ACHN (cell line): Measurements from ENCODE around the gene UROD.

Experiments
- DNase-seq: peaks from one replicate; pipeline ENCODE4 v3.0.0-alpha.2; 2015
- in situ Hi-C: cut with HindIII; loops from 2 replicates; pipeline ENCODE4 v1.10.0; 2017; ENCODE audit warnings: low sequenced_read_pairs, low pct_ligation_motif_present, low pct_unique_long_range_greater_than_20kb

Gene UROD

GRCh38 chr1:45005761-45006160, 6.3 kb upstream of the UROD start:
- DNase-seq: no peak
- in situ Hi-C loops: no loop called here

DNA sequence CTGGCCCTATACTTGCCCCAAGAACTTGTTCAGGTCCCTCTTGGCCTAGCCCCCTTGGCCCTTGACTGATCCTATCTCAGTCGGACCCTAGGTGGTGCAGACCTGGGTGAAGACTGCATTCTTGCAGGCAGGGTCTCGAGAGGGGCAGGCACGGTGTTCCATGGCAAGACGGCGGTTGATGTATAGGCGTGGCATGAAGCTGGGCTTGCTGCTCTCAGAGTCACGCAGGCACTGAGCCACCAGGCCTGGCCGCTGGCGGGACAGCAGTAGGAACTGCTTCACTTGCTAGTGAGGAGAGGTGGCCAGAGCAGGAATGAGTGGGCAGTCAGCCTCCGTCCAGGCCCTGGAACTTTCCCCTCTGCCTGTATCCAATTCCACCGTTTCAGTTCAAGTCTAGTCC, 4.7 kb upstream of the UROD start:
- no peak for DNase-seq
- in situ Hi-C loops: no loop called here

- in situ Hi-C loops: no loop called here
- no peak for DNase-seq
These were observed 4.0 kb upstream of the UROD start for GRCh38 chr1:45008076-45008475.

DNA sequence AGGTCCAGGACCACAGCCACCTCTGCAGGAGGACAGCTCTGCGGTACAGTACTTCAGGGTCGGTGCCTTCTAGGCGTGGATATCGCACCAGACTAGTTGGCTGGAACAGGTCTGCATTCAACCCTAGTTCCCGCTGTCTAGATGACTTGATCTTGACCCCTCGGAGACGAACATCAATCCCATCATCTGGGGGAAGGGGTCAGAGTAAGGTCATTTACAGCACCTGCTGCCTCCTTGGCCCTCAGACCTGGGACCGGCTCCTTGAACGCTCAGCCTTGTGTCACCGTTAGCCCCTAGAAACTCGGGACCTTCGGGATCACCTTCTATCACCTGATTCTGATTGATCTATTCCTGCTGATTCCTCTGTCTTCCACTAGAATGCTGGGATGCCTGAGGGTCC, 3.5 kb upstream of the UROD start:
- no peak for DNase-seq
- in situ Hi-C loops: no loop called here

- no peak for DNase-seq
These were observed 2.7 kb upstream of the UROD start for GRCh38 chr1:45009296-45009865.

GRCh38 chr1:45009956-45010854, 1.8 kb upstream of the UROD start:
- DNase-seq: peak; percentile 5
- in situ Hi-C loops: no loop called here

More at GRCh38 chr1:45009296-45009865, 2.7 kb upstream of the UROD start:
- in situ Hi-C loops: no loop called here

DNA sequence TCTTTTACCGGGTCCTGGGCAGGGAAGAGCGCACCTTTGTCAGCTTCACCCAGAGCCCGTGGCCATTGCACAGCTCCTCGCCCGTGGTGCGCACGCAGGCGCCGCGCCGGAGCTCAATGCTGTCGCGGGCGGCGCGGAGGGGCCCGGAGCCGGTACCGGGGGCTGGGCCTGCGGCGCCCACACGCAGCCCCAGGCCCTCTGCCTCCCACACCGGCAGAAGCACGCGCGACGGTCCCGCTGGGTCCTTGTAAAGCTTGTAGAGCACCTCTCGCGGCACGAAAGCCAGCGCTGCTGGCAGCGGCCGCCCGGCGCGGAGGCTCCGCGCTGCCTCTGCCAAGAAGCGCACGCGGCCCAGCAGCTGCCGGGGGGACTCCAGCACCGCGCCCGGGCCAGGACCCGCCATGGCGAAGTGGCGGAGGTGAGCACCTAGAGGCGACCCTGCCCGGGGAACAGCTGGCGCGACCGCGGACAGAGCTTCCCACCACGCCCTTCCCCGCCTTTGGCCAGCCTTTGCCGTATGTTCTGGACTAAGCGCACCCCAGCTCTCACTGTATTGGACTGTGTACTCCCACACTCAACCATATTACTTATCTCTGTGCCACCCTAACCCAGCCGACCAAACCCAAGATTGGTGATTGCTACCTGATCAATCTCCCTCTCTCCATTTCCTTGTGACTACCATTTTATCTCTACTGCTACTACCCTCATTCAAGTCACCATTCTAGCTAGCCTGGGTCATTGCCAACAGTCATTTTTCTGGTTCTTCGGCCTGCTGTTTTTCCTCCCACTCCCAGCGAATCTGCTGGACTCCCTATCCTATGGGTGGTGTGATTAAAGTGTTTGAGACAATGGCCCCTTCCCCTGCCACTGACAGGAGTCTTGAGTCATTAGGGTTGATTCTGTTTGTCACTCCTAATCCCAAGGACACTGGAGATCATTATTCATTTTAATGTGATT, 921 bp upstream of the UROD start, which contains the start of gene HECTD3:
TSS of gene HECTD3 (minus strand) at position 470 of the 957 bp plus-strand sequence. CDS start at position 403, 67 bp downstream.
- peak; percentile 68 for DNase-seq
- in situ Hi-C loops: no loop called here

- in situ Hi-C loops: no loop called here
These were observed 705 bp downstream of the UROD start for GRCh38 chr1:45012639-45013278.

GRCh38 chr1:45013551-45014209, 1.6 kb downstream of the UROD start:
- in situ Hi-C loops: no loop called here

More at GRCh38 chr1:45012639-45013278, 705 bp downstream of the UROD start:
- DNase-seq: peak; percentile 56

GRCh38 chr1:45014321-45015028, 2.4 kb downstream of the UROD start:
- in situ Hi-C loops: no loop called here
- peak; percentile 70 for DNase-seq

More at GRCh38 chr1:45013551-45014209, 1.6 kb downstream of the UROD start:
- DNase-seq: no peak

DNA sequence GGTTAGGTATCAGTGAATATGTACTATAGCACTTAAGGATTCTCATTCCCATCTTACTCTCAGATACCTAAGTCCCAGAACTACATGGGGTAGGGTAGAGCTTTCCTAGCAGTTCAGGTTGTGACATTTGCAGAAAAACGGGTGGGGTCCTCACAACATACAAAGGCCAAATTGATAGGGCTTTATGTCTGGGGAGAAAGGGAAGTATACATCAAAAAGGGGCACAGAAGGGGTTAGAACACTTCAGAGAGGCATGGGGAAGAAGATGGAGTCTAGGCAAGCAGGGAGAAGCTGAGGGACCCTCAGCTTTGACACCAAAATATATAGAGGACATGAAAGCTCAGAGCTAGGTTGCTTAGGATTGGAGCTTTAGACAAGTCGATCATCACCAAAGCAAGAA, 3.6 kb downstream of the UROD start:
- in situ Hi-C loops: no loop called here
- DNase-seq: no peak

DNA sequence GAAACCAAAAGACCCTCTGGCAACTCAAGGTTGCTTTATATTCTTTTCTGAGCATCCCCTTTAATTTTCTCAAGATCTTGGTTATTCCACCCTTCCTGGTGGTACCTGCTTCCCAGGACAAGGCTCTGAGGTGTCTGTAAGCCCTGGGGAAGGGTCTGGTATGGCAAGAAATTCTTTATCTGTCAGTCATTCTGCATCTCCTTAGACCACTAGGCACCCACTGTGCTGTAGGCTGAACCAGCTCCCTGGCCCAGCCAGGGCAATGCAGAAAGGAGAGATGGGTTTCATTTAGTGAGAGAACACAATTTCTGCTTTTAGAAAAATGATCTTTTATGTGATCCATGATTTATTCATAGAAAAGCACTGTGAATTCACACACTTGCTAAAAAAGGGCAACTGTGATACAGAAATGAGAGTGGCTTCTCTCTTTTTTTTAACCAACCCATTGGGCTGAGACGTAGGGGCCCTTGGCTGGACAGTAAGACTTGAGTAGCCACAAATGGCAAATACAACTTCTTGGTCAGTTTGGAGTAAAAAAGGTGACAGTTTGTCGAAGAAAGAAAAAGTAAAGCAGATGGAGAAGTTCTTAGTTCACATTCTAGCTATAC, 4.1 kb downstream of the UROD start:
- DNase-seq: no peak
- in situ Hi-C loops: no loop called here

DNA sequence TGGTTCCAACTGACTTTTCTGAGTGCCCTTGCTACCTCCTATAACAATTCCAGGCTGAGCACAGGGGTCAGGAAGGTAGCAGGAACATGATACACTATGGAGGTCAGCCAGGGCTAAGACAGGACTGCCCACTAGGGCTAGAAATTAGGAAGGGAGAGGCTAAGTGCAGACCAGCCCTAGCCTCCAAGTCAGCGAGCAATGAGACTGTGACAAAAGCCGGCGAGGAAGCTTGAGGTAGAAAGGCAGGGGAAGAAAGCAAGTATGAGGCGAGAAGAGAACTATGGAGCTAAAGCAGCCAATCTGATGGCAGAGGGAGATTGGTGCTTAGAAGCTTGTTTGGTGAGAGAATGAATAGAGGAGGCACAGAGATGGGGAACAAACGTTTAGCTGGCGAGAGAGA, 4.7 kb downstream of the UROD start:
- in situ Hi-C loops: no loop called here

DNA sequence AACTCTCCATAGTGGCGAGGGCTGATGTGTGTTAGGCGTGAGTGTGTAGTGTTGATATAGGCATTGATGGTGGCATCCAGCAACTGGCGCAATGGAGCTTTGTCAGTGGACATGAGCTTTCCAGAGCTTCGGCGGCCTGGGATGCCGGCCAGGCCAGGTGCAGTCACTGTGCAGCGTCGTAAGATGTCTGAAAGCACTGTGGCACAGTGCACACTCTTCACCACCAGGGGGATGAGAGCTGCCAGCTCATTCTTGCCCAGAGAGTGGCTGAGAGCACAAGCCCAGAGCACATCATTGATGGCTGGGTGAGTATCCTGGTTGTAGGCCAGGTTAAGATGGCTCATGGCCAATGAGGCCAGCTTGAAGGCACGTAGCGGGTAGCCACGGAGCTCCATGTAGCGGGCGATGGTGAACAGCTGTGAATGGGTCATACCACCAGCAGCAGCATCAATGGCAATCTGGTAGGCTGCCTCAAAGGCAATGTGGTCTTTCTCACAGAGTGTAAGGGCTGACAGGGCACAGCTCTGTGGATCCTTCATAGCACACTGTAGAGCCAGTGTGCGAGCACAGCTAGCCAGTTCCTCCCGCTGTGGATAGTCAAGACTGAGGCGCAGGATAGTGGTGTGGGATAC, 6.7 kb downstream of the UROD start:
- in situ Hi-C loops: no loop called here
- peak; percentile 58 for DNase-seq

More for the DNA sequence above, 4.7 kb downstream of the UROD start:
- no peak for DNase-seq

- in situ Hi-C loops: no loop called here
These were observed 11.6 kb downstream of the UROD start for GRCh38 chr1:45023663-45024062.

GRCh38 chr1:45026446-45026845, 14.4 kb downstream of the UROD start:
- in situ Hi-C loops: no loop called here
- DNase-seq: no peak

More at GRCh38 chr1:45023663-45024062, 11.6 kb downstream of the UROD start:
- DNase-seq: no peak
